Stomach (tissue), 9 donors: ENCODE measurements around the gene POLE. TPM values are rescaled to one million over a fixed set of nuclear protein-coding genes. Genes with fewer than 3 reads are reported as not detected.

ENCODE experiments used
- DNase-seq, 2 donors: peaks; one replicate each; pipeline versions ENCODE4 v3.0.0 to v3.0.0-alpha.2; 2013 to 2019
- H3K27ac ChIP-seq, 5 donors: fragments of 200-600 bp in 4 of 5; sonication (generic) in 4 of 5; one replicate each; pipeline ENCODE4 v1.5.1; 2013 to 2019; ENCODE audit warnings: mild to moderate bottlenecking in 1 of 5, moderate library complexity in 1 of 5
- H3K27me3 ChIP-seq, 3 donors: fragments of 200-600 bp; sonication (generic); one replicate each; pipeline ENCODE4 v1.5.1; 2017 to 2019; ENCODE audit warnings: mixed run types in 1 of 3
- H3K36me3 ChIP-seq, 4 donors: fragments of 200-600 bp; sonication (generic); 1 replicate in 3 of 4; 2 replicates in 1 of 4; pipeline ENCODE4 v1.5.1; 2016 to 2019
- H3K4me1 ChIP-seq, 4 donors: fragments of 200-600 bp; sonication (generic); one replicate each; pipeline ENCODE4 v1.5.1; 2016 to 2019
- H3K4me3 ChIP-seq, 4 donors: fragments of 200-600 bp; sonication (generic) in 3 of 4; one replicate each; pipeline ENCODE4 v1.5.1; 2016 to 2019; ENCODE audit warnings: mild to moderate bottlenecking in 1 of 4
- H3K9me3 ChIP-seq, 4 donors: fragments of 200-600 bp; sonication (generic); one replicate each; pipeline ENCODE4 v1.5.1; 2016 to 2019
- CTCF ChIP-seq, 7 experiments: fragments of 450-650 bp in 4 of 7; fragments of 200-600 bp in 3 of 7; sonication (generic) in 3 of 7; IDR thresholded peaks; one replicate each; pipeline ENCODE4 v1.5.1; 2016 to 2019; ENCODE audit warnings: antibody characterized with exemption in 7 of 7, control low read depth in 2 of 7, mild to moderate bottlenecking in 1 of 7
- EP300 ChIP-seq: sonication (generic); formaldehyde crosslinking; IDR thresholded peaks from one replicate; pipeline ENCODE4 v1.6.1; 2017; ENCODE audit warnings: antibody characterized with exemption
- POLR2A ChIP-seq, 4 donors: fragments of 450-650 bp; IDR thresholded peaks; one replicate each; pipeline ENCODE4 v1.6.1; 2016; ENCODE audit warnings: antibody characterized with exemption in 4 of 4, control low read depth in 2 of 4, mild to moderate bottlenecking in 1 of 4, moderate library complexity in 1 of 4
- POLR2AphosphoS5 ChIP-seq, 3 donors: sonication (generic); formaldehyde crosslinking; IDR thresholded peaks; one replicate each; pipeline ENCODE4 v1.6.1; 2016; ENCODE audit warnings: antibody characterized with exemption in 3 of 3
- WGBS, 5 donors: extraction: QIAGEN DNeasy Blood & Tissue Kit in 3 of 5; methylation state at CpG; one replicate each; pipeline versions ENCODE4 v1.1.5 to v1.1.7; 2013 to 2018; 5-methylcytosine and 5-hydroxymethylcytosine counted together
- intact Hi-C: fragments of 100-400 bp; cut with DNase I; formaldehyde crosslinking; loops from one replicate; pipeline ENCODE4 v1.15.1; 2023; ENCODE audit warnings: low total_unique reads
- polyA plus RNA-seq, 3 donors: library from polyadenylated mRNA; stranded (reverse); fragments of 200-250 nt; gene quantifications; one replicate each; pipeline ENCODE4 v1.2.3, GENCODE V29; 2013
- total RNA-seq, 5 donors: library from RNA; depleted of rRNA; stranded (reverse); fragments of >200 nt; gene quantifications; one replicate each; pipeline versions ENCODE4 v1.1.0 to v1.2.3, GENCODE V29; 2014 to 2016
- donor health status: healthy with polysubstance abuse.
- donor health status: Bipolar disorder and iron deficiency.
- donor health status: healthy.

POLE gene
- total and polyA plus RNA-seq, 8 donors: 12.7 to 144 (median 43.3) TPM

GRCh38 chr12:132583411-132583710 is 103.8 kb downstream of the POLE start:
- WGBS, 5 donors: 71 to 89% (median 76%) methylated on average over 31 to 50 of the region's 50 CpGs; no CpG with 5 or more reads in 1 of the 5 donors
- DNase-seq: no peak
- intact Hi-C loops: no loop called here
- TF ChIP-seq EP300: no peak
- TF ChIP-seq POLR2A (IDR thresholded peaks at IDR 0.05): no peak
- TF ChIP-seq POLR2AphosphoS5 (IDR thresholded peaks at IDR 0.05): no peak
- no peak for TF ChIP-seq CTCF (IDR thresholded peaks at IDR 0.05)
- Histone ChIP-seq H3K9me3 (no peaks in the 10 kb centered on the region), H3K27ac (no peak overlapping the region), H3K4me3 (no peak overlapping the region), H3K36me3 (peaks cover 6 to 53% (median 49%) of the 10 kb centered on the region in 4 donors), H3K4me1 (no peaks in the 10 kb centered on the region), H3K27me3 (no peaks in the 10 kb centered on the region)

- H3K36me3 ChIP-seq: peaks cover 7 to 59% (median 55%) of the 10 kb centered on the region in 4 donors
- DNase-seq: no peak
- H3K4me1 ChIP-seq: no peaks in the 10 kb centered on the region
- TF ChIP-seq EP300: no peak
- no peak for TF ChIP-seq POLR2A (IDR thresholded peaks at IDR 0.05)
- TF ChIP-seq POLR2AphosphoS5 (IDR thresholded peaks at IDR 0.05): no peak
- no peak for TF ChIP-seq CTCF (IDR thresholded peaks at IDR 0.05)
- H3K4me3 ChIP-seq: peak overlapping the region; percentile 27 to 42 (median 32)
- no peaks in the 10 kb centered on the region for H3K9me3 ChIP-seq
- 73 to 84% (median 81%) methylated on average over 26 to 89 of the region's 89 CpGs for WGBS, 5 donors
- intact Hi-C loops: no loop called here
- H3K27me3 ChIP-seq: no peaks in the 10 kb centered on the region
- H3K27ac ChIP-seq: peak overlapping the region in 2 of 5 donors; percentile 47 to 49
Observed at GRCh38 chr12:132582582-132583410, 104.3 kb downstream of the POLE start.

- peak in 1 of 2 donors; percentile 59 for DNase-seq
- H3K9me3 ChIP-seq: no peaks in the 10 kb centered on the region
- peak overlapping the region in 2 of 5 donors; percentile 47 to 49 for H3K27ac ChIP-seq
- intact Hi-C loops: no loop called here
- 59 to 76% (median 67%) methylated on average over 18 to 24 of the region's 24 CpGs for WGBS, 5 donors
- no peak for TF ChIP-seq POLR2AphosphoS5 (IDR thresholded peaks at IDR 0.05)
- no peak for TF ChIP-seq EP300
- no peak for TF ChIP-seq CTCF (IDR thresholded peaks at IDR 0.05)
- no peak for TF ChIP-seq POLR2A (IDR thresholded peaks at IDR 0.05)
- H3K27me3 ChIP-seq: no peaks in the 10 kb centered on the region
- peaks cover 14 to 67% (median 63%) of the 10 kb centered on the region in 4 donors for H3K36me3 ChIP-seq
- H3K4me1 ChIP-seq: no peaks in the 10 kb centered on the region
- H3K4me3 ChIP-seq: peak overlapping the region; percentile 27 to 42 (median 32)
Observed at GRCh38 chr12:132582058-132582420, 105.1 kb downstream of the POLE start.

GRCh38 chr12:132581348-132582057 is 105.6 kb downstream of the POLE start:
- Histone ChIP-seq H3K4me1 (no peaks in the 10 kb centered on the region), H3K27ac (peak overlapping the region in 1 of 5 donors; percentile 49), H3K27me3 (no peaks in the 10 kb centered on the region), H3K4me3 (no peak overlapping the region), H3K36me3 (peaks cover 20 to 72% (median 68%) of the 10 kb centered on the region in 4 donors), H3K9me3 (no peaks in the 10 kb centered on the region)
- intact Hi-C loops: no loop called here
- DNase-seq: no peak
- WGBS, 5 donors: 80 to 93% (median 86%) methylated on average over 11 to 17 of the region's 17 CpGs
- TF ChIP-seq CTCF (IDR thresholded peaks at IDR 0.05) (no peak), EP300 (no peak), POLR2A (IDR thresholded peaks at IDR 0.05) (no peak), POLR2AphosphoS5 (IDR thresholded peaks at IDR 0.05) (no peak)
